SKM-1 treated with dmso at 0.1 percent for 144 hours (cell line): ENCODE measurements around the gene SCUBE3.

Experiments used
- DNase-seq: peaks from one replicate; lab custom pipeline; 2025; ENCODE audit not compliant: unreplicated experiment; lab: John Stamatoyannopoulos, UW

The SCUBE3 gene

DNA sequence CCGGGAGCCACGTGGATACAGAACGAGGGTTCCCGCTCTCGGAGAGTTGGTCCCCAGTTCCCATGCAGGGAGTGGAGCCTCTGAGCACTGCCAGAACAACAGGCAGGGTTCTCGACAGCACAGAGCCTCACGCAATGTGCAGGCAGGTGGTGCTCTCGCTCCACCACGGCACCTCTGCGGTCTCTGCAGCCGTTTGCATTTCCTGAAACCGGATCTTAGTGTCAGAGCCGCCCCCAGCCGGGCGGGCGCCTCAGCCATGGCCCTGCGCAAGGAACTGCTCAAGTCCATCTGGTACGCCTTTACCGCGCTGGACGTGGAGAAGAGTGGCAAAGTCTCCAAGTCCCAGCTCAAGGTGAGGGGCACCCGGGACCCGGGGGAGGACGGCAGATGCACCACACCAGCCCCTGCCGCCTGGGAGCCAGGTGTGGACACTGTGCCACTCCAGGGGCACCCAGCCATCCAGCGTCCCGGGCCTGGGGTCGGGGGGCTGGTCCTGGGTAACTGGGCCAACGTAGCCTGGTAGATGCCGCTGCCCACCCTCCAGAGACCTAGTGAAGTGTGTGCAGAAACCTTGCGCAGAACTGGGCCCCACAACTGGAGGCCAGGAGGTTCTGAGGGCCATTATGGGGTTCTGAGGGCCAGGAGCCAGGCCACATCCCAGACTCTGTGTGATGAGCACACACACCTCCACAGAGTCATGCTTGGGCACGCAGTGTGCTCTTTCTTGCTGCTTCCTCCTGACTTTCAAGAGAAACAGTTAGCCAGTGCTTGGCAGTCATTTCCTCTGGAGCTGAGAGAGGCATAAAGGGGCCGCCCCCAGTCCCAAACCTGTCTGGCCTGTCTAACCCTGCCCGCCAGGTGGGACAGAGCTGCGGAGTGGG is 84.1 kb downstream of the SCUBE3 start, which contains the start of gene DEF6:
Gene DEF6 (plus strand): TSS at position 218 of the 881 bp plus-strand sequence. CDS start 39 bp downstream, at position 257.
- peak; percentile 88 for DNase-seq

- no peak for DNase-seq
These were observed 84.9 kb downstream of the SCUBE3 start for GRCh38 chr6:35298625-35299140.

- peak; percentile 95 for DNase-seq
These were observed 85.9 kb downstream of the SCUBE3 start for GRCh38 chr6:35299674-35300073.

DNA sequence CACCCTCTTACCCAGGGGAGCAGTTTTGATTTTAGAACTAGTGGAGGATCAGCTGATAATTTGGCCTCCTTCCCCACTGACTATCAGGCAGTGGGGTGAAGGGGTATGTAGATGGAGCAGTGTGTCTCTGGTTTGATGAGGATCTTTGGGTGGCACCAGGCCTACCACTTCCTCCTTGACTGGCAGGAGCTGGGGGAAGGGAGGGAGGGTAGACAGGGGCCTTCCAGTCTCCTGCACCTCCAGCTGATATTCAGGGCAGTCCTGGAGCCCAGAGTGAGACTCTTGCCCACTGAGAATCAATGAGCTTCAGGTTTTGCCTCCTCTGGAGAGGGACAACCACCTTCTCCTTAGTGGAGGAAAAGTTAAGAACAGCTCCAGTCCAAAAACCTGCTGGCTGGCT is 87.1 kb downstream of the SCUBE3 start:
- no peak for DNase-seq
